Neural cell (in vitro differentiated cells): ENCODE measurements around the gene F3. TPM values are rescaled to one million over a fixed set of nuclear protein-coding genes. Genes with fewer than 3 reads are reported as not detected.

Source experiments
- H2AFZ ChIP-seq: fragments of 200-600, 300-800 bp; sonication (generic), shearing (Covaris generic); 2 replicates; pipeline ENCODE4 v1.6.0; 2014; ENCODE audit warnings: low read depth, mild to moderate bottlenecking, antibody characterized with exemption, low read length, moderate library complexity
- H3F3A ChIP-seq: fragments of 200-600 bp; shearing (Covaris generic); 2 replicates; pipeline ENCODE4 v1.6.1; 2016; ENCODE audit warnings: mild to moderate bottlenecking, moderate library complexity, mixed read lengths, antibody characterized with exemption, low read length; ENCODE audit not compliant: insufficient read depth, poor library complexity, severe bottlenecking
- H3K27ac ChIP-seq: fragments of 200-600, 300-800 bp; sonication (generic), shearing (Covaris generic); 2 replicates; pipeline ENCODE4 v1.5.1; 2014; ENCODE audit warnings: mild to moderate bottlenecking, low read length, moderate library complexity
- H3K27me3 ChIP-seq: fragments of 300-800, 200-600 bp; sonication (generic), shearing (Covaris generic); 2 replicates; pipeline ENCODE4 v1.6.0; 2014; ENCODE audit warnings: mild to moderate bottlenecking, low read depth, low read length, moderate library complexity; ENCODE audit not compliant: insufficient read depth
- H3K36me3 ChIP-seq: fragments of 300-800, 200-600 bp; sonication (generic), shearing (Covaris generic); 2 replicates; pipeline ENCODE4 v1.5.1; 2014; ENCODE audit warnings: mild to moderate bottlenecking, antibody characterized with exemption, low read length, moderate library complexity; ENCODE audit not compliant: insufficient read depth
- H3K4me2 ChIP-seq: fragments of 300-800, 200-600 bp; sonication (generic), shearing (Covaris generic); 2 replicates; pipeline ENCODE4 v1.6.0; 2014; ENCODE audit warnings: mild to moderate bottlenecking, low read length
- H3K4me3 ChIP-seq: fragments of 300-800, 200-600 bp; sonication (generic), shearing (Covaris generic); 2 replicates; pipeline ENCODE4 v1.5.1; 2014; ENCODE audit warnings: mild to moderate bottlenecking, low read length, moderate library complexity
- H3K79me2 ChIP-seq: fragments of 200-600 bp; shearing (Covaris generic); replicated peaks from 2 replicates; pipeline ENCODE4 v1.6.0; 2014; ENCODE audit warnings: mild to moderate bottlenecking, low read length, moderate library complexity; ENCODE audit not compliant: insufficient read depth
- H3K9ac ChIP-seq: fragments of 300-800, 200-600 bp; sonication (generic), shearing (Covaris generic); 2 replicates; pipeline ENCODE4 v1.6.1; 2016; ENCODE audit warnings: mild to moderate bottlenecking, low read length, mixed read lengths
- H3K9me2 ChIP-seq: fragments of 200-600 bp; shearing (Covaris generic); 2 replicates; pipeline ENCODE4 v1.6.1; 2016; ENCODE audit warnings: mild to moderate bottlenecking, low read length, mixed read lengths; ENCODE audit not compliant: insufficient read depth
- H3K9me3 ChIP-seq: fragments of 200-600, 300-800 bp; sonication (generic), shearing (Covaris generic); 2 replicates; pipeline ENCODE4 v1.6.1; 2016; ENCODE audit warnings: mild to moderate bottlenecking, mixed run types, low read length, moderate library complexity, mixed read lengths
- H4K20me1 ChIP-seq: fragments of 200-600 bp; shearing (Covaris generic); 2 replicates; pipeline ENCODE4 v1.6.1; 2016; ENCODE audit warnings: mild to moderate bottlenecking, mixed run types; ENCODE audit not compliant: insufficient read depth
- EP300 ChIP-seq: fragments of 450-650 bp; conservative IDR thresholded peaks from 2 replicates; pipeline ENCODE4 v1.6.1; 2014; ENCODE audit warnings: antibody characterized with exemption, mild to moderate bottlenecking, moderate library complexity; ENCODE audit not compliant: poor library complexity, severe bottlenecking
- EZH2 ChIP-seq: fragments of 200-600, 300-800 bp; shearing (Covaris generic), sonication (generic); IDR thresholded peaks from 2 replicates; pipeline ENCODE4 v1.6.1; 2014; ENCODE audit warnings: antibody characterized with exemption, low read length, borderline replicate concordance, mild to moderate bottlenecking; ENCODE audit not compliant: insufficient read depth, poor library complexity, severe bottlenecking
- MXI1 ChIP-seq: fragments of 450-650 bp; conservative IDR thresholded peaks from 2 replicates; pipeline ENCODE4 v1.6.1; 2014; ENCODE audit warnings: antibody characterized with exemption, mild to moderate bottlenecking; ENCODE audit not compliant: poor library complexity, severe bottlenecking
- POLR2AphosphoS5 ChIP-seq: IDR thresholded peaks from 2 replicates; pipeline ENCODE4 v1.6.1; 2012
- RAD21 ChIP-seq: fragments of 450-650 bp; conservative IDR thresholded peaks from 2 replicates; pipeline ENCODE4 v1.6.1; 2014; ENCODE audit warnings: antibody characterized with exemption, mild to moderate bottlenecking, moderate library complexity
- SMC3 ChIP-seq: fragments of 450-650 bp; conservative IDR thresholded peaks from 2 replicates; pipeline ENCODE4 v1.6.1; 2014; ENCODE audit warnings: antibody characterized with exemption, mild to moderate bottlenecking, moderate library complexity; ENCODE audit not compliant: poor library complexity
- TAF1 ChIP-seq: IDR thresholded peaks from 2 replicates; pipeline ENCODE4 v1.6.1; 2012; ENCODE audit warnings: low read depth
- polyA plus RNA-seq: library from polyadenylated mRNA; depleted of rRNA; stranded (reverse); fragments of >200 nt; gene quantifications from 2 replicates; pipeline ENCODE4 v1.2.3, GENCODE V29; 2014
- TF ChIP-seq, protein P1 (sequence below): fragments of 450-650 bp; IDR thresholded peaks from 2 replicates; pipeline ENCODE4 v1.5.1; 2014; ENCODE audit warnings: antibody characterized with exemption, mild to moderate bottlenecking, moderate library complexity; ENCODE audit not compliant: poor library complexity, severe bottlenecking
- TF ChIP-seq, protein P2 (sequence below): IDR thresholded peaks from 2 replicates; pipeline ENCODE4 v1.6.1; 2012; ENCODE audit warnings: borderline replicate concordance

F3 gene
- polyA plus RNA-seq, 1 donor from 2014 or later = 0.10 TPM

DNA sequence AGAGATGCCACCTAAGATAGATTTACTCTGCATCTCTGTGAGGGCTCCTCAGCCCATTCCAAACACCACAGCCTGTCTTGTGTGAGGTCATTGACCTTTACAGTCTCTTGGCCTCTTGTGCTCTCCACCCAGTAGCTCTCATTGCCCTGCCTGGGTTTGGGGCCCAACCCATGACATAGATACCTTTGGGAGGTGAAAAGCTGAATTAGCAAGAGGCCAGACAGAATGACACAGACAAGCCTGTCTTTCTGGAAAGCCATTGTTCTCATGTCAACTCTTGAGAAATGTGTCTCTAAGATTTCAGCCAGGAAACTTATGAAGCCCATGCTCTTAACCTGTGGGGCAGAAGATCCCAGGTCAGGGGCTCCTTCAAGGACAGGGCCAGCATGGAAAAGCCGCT lies 18.4 kb upstream of the F3 start:
- Histone ChIP-seq H3K36me3 (no peaks in the 10 kb centered on the region), H3F3A (no peaks in the 10 kb centered on the region), H3K4me2 (no peak overlapping the region), H3K9ac (no peak overlapping the region), H3K27ac (no peak overlapping the region), H2AFZ (no peak overlapping the region), H3K27me3 (no peaks in the 10 kb centered on the region), H3K9me3 (no peaks in the 10 kb centered on the region), H3K4me3 (no peak overlapping the region), H3K79me2 (no peaks in the 10 kb centered on the region), H3K9me2 (no peaks in the 10 kb centered on the region), H4K20me1 (no peaks in the 10 kb centered on the region)
- no peak for TF ChIP-seq MXI1
- no peak for TF ChIP-seq SMC3
- TF ChIP-seq, protein P1, sequence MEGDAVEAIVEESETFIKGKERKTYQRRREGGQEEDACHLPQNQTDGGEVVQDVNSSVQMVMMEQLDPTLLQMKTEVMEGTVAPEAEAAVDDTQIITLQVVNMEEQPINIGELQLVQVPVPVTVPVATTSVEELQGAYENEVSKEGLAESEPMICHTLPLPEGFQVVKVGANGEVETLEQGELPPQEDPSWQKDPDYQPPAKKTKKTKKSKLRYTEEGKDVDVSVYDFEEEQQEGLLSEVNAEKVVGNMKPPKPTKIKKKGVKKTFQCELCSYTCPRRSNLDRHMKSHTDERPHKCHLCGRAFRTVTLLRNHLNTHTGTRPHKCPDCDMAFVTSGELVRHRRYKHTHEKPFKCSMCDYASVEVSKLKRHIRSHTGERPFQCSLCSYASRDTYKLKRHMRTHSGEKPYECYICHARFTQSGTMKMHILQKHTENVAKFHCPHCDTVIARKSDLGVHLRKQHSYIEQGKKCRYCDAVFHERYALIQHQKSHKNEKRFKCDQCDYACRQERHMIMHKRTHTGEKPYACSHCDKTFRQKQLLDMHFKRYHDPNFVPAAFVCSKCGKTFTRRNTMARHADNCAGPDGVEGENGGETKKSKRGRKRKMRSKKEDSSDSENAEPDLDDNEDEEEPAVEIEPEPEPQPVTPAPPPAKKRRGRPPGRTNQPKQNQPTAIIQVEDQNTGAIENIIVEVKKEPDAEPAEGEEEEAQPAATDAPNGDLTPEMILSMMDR = no peak
- TF ChIP-seq RAD21 = no peak
- no peak for TF ChIP-seq EP300
- TF ChIP-seq, protein P2, sequence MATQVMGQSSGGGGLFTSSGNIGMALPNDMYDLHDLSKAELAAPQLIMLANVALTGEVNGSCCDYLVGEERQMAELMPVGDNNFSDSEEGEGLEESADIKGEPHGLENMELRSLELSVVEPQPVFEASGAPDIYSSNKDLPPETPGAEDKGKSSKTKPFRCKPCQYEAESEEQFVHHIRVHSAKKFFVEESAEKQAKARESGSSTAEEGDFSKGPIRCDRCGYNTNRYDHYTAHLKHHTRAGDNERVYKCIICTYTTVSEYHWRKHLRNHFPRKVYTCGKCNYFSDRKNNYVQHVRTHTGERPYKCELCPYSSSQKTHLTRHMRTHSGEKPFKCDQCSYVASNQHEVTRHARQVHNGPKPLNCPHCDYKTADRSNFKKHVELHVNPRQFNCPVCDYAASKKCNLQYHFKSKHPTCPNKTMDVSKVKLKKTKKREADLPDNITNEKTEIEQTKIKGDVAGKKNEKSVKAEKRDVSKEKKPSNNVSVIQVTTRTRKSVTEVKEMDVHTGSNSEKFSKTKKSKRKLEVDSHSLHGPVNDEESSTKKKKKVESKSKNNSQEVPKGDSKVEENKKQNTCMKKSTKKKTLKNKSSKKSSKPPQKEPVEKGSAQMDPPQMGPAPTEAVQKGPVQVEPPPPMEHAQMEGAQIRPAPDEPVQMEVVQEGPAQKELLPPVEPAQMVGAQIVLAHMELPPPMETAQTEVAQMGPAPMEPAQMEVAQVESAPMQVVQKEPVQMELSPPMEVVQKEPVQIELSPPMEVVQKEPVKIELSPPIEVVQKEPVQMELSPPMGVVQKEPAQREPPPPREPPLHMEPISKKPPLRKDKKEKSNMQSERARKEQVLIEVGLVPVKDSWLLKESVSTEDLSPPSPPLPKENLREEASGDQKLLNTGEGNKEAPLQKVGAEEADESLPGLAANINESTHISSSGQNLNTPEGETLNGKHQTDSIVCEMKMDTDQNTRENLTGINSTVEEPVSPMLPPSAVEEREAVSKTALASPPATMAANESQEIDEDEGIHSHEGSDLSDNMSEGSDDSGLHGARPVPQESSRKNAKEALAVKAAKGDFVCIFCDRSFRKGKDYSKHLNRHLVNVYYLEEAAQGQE = no peak
- TF ChIP-seq EZH2 = no peak
- TF ChIP-seq POLR2AphosphoS5 = no peak
- TF ChIP-seq TAF1 = no peak

DNA sequence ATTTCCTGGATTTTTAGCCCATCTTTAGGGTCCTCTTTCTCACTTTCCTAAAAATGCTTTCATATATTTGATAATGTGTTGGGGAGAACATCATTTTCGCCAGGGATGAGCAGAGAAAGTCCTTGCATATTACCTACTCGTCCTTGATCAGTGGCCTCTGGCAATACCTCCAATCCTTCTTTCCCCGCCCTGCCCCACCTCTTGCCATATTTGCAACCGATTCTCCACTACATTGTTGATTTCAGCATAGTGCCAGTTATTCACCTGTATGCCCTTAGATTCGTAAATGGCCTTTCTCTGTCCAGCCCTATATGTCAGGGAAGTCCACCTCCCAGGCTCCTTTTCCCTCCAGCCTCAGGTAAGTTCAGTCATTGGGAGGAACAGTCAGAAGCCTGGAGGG lies 13.5 kb upstream of the F3 start:
- H3K27ac ChIP-seq = no peak overlapping the region
- H3K4me3 ChIP-seq = no peak overlapping the region
- no peaks in the 10 kb centered on the region for H3F3A ChIP-seq
- no peaks in the 10 kb centered on the region for H3K9me3 ChIP-seq
- H2AFZ ChIP-seq = no peak overlapping the region
- no peak overlapping the region for H3K4me2 ChIP-seq
- H3K9ac ChIP-seq = no peak overlapping the region
- no peaks in the 10 kb centered on the region for H4K20me1 ChIP-seq
- H3K36me3 ChIP-seq = no peaks in the 10 kb centered on the region
- TF ChIP-seq, protein P2 = no peak
- TF ChIP-seq SMC3 = no peak
- TF ChIP-seq RAD21 = no peak
- no peak for TF ChIP-seq TAF1
- TF ChIP-seq POLR2AphosphoS5 = no peak
- TF ChIP-seq EP300 = no peak
- no peak for TF ChIP-seq MXI1
- TF ChIP-seq, protein P1 = no peak
- no peak for TF ChIP-seq EZH2
- H3K9me2 ChIP-seq = no peaks in the 10 kb centered on the region
- H3K27me3 ChIP-seq = no peaks in the 10 kb centered on the region
- H3K79me2 ChIP-seq = no peaks in the 10 kb centered on the region
